HG03175 (cell line): Measurements from ENCODE around the gene SNTG2.

Experiments used
- ATAC-seq: cut with Tn5 transposase; IDR thresholded peaks from one replicate; pipeline ENCODE4 v1.9.1; 2021; ENCODE audit warnings: mild to moderate bottlenecking, moderate library complexity; ENCODE audit not compliant: unreplicated experiment

SNTG2 gene

DNA sequence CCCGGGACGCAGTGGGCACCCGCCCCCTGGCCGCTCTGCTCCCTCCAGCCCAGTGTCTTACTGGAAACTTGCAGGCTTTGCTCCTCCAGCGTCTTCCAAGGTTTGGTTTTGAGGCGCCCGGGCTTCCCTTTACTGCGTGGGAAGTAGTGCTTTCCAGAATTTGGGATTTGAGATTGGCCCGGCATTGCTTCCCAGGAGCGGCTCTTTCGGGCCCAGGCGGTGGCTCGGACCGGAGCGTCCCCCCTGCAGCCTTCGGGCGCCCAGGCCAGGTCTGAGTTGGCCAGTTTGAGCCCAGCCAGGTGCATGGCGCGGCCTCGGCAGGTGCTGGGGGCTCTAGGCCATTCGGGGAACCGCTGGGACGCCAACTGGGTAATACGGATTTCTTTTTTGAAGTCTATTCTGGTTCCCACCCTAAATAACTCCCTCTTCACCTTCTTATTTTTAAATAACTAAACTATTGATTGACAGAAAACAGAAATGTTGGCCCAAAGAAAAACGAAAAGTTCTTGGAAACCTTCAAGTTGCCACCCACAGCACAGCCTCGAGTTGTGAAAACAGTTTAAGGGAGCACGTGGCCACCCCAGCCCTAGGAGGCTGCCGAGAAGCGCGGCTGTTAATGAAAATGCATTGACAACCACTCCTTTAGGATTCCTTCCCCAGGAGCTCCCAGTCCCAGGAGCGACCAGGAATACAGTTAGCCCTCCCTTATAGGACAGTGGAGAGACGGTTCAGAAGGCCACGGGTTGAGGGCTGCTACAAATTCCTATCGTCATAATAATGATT is 766 bp downstream of the SNTG2 start:
- no peak for ATAC-seq

DNA sequence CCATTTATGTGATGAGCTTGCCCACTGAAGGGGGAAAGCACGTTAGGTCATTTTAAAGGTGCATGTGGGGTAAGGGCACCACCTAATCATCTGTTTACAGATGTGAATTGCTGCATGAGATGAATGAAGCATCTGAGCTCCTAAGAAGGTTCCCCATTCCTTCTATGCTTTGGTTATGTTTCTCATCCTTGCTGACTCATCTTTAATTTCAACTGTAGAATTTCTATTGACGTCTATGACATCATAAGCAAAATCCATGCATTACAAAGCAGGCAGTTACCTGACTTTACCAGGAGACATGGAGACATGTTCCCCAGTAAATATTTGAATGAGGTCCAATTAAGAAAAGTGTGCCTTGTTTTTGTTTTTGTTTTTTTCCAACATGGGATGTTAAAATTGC is 2.8 kb downstream of the SNTG2 start:
- ATAC-seq: no peak

DNA sequence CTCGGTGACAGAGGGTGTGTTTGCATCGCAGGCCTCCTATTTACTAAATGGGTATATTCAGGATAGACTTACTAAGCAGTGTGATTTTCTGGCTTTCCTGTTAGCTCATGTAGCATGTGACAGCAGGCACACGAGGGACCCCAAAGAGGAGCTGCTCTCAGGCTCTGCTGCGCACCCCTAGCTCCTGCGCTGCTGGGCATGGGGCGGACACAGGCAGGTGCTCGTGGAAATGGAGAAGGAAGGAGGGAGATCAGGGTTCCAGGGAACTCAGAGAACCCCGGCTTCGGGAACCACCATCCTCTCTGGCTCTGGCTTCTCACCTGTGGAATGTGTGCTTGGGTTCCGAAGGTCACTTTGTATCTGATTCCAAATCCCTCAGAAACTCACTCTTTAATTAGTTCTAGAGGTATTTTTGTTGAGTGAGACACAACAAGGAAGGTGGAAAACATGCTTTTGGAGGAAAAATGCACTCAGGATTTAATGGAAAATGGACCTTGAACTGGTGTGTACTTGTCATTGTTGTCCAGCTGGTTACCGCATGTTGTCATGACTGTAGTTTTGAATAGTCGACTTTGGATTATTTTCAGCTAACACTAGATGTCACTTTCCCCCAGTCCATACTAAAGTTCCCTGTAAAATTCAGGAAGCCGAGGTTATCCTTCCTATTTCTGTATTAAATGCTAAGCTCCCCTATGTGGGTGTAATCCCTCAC is 3.5 kb downstream of the SNTG2 start:
- no peak for ATAC-seq

DNA sequence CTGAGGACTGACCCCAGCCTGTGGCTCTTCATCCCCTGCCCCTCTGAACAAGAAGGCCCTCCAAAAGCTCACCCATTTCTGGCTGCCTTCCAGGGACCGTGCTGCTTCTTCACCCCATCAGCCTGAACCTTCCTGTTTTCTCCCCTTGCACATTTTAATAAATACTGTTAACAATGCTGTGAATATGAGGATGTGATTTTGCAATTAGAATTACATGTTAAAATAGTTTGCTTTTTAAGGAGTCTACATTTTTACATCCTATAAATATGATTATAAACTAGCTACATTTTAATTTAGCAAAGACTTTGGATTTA is 4.0 kb downstream of the SNTG2 start:
- no peak for ATAC-seq

DNA sequence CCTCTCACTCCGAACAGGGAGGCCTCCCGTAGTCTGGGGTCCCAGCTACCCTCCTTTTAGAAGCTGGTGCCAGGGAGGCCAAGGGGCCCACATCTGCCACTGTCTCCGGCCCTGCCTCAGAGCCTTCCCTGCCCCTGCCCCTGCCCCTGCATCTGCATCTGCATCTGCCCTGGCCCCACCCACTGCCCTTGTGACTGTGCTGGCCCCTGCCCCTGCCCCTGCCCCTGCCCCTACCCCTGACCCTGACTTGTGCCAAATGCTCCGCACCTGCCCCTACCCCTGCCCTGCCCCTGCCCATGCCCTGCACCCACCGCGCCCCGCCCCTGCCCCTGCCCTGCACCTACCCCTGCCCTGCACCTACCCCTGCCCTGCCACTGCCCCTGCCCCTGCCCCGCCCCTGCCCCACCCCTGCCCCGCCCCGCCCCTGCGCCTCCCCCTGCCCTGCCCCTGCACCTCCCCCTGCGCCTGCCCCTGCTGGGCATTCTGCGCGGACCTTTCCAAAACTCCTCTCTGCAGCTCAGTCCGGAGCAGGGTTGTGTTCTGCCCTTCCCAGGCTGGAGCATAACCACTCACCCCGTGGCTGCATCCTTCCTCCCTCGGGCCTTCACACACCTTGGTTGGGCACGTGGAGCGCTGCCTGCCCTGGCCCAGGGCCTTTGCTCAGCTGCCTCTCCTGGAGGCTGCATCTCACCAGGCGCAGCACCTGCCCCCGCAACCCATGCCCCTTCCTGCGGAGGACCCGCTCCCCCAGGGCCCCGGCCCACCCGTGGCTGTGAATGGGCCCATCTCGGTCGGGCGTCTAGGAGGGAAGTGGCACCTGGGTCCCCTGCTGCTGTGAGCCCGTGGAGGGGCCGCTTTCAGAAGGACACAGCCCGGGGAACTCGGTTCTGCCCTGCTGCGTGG is 5.4 kb downstream of the SNTG2 start:
- no peak for ATAC-seq

DNA sequence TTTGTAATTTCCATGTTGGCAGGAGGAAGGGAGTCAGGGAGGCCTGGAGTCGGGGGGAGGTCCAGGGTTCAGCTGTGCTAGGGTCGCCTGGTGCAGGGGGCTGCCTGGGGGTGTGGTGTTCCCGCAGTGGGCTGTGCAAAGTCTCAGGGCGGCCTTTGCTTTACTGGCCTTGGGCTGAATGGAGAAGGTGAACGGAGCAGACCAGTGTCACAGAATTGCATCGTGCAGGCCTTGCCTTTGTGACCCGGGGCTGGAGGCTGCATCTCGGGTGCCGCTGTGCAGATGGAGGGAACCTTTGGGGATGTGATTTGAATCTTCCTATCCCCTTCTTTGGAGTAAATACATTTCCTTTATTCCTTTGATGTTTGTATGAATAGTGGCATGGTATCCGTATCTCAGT is 8.8 kb downstream of the SNTG2 start:
- ATAC-seq: no peak

DNA sequence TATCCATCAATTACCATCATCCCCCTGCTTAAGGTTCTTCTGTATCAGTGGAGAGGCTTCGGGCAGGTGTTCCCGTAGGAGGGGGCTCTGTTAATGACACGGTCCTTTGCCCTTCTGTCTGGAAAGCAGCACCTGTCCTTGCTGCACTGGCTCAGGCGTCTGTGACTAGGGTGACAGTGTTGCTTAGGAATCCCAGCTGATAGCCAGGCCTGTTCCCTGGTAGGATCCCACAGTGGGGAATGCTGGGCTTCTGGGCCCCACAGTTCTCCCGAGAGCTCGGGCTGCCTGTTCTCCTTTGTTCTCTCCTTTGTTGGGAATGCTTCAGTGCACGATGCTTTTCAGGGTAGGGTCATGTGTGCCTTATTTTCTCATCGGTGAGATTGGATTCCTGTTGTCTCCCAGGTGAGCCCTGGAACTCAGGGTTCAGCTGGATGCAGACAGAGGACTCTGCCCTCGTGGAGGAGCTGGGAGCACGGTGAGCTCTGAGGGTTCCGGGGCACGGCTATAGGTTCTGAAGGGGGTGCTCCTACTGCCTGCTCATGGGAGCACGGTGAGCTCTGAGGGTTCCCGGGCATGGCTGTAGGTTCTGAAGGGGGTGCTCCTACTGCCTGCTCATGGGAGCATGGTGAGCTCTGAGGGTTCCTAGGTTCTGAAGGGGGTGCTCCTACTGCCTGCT is 9.6 kb downstream of the SNTG2 start:
- no peak for ATAC-seq

DNA sequence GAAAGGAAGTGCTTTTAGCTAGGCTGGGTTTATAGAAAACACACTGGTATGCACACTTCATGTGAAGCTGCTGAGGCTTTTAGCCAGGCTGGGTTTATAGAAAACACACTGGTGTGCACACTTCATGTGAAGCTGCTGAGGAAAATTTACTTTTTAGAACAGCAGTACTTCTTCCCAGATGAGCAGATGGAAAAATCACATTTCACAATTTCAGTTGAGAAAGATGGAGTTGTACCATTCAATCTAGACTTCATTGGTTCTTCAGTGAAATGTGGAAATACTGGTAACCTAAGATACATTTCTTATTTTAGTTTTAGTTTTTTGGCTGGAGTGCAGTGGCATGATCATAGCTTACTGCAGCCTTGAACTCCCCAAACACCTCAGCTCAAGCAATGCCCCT is 11.1 kb downstream of the SNTG2 start:
- ATAC-seq: no peak

DNA sequence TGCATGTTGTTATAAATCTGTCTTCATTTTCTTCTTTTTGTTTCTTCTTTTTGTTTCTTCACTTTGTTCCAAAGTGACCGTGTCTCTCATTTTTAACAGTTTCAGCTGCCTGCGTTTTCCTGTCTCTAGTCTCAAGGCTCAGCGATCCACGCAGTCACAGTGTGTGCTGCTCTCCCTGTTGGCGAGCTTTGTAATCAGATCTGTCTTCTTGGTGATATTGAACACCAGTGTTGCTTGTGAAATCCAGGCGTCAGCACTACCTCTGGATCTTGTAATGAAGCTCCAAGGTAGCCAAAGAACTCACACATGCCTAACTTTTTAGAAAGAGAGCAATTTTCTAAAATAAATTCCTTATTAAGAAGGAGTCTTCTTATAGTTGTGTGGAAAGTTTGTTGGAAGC is 13.2 kb downstream of the SNTG2 start:
- ATAC-seq: no peak

DNA sequence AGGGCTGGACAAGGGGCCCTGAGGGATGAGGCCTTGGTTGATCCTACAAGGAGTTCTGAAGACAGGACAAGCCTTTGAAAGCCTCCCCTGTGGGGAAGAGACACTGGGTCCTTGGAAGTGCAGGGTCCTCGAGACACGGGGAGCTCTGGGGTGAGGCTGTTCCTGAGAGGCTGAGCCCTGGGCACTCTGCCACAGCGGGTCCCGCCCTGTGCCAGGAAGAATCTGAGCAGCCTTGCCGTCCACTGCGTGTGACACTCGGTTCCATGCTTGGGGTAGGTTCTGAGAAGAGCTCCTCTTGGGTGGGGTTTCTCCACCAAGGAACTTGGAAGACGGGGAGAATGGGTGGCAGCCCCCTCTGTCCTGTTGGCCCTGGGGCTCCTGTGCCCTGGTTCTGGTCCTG is 13.9 kb downstream of the SNTG2 start:
- no peak for ATAC-seq

DNA sequence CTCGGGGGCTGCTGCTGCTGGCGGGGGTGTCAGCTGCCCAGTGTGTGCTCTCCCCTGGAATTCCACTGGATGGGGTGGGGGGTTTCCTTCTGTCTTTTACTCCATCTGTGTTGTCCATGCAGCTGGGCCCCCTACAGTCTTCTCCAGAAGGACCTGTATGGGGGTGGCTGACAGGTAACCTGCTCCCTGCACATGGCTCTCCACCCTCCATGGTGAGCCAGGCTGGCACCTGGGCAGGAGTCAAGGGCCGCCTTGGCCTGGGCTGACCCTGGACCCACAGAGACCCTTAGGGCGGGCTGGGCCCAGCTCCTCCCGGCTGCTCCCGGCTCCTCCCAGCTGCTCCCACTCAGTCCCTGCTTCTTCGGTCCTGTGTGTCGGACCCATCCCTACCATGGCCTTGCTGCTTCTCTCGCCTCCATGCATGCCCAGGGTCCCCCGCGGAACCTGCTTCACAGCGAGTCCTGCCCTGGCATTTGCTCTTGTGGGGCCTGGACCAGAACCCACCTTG is 15.0 kb downstream of the SNTG2 start:
- no peak for ATAC-seq

DNA sequence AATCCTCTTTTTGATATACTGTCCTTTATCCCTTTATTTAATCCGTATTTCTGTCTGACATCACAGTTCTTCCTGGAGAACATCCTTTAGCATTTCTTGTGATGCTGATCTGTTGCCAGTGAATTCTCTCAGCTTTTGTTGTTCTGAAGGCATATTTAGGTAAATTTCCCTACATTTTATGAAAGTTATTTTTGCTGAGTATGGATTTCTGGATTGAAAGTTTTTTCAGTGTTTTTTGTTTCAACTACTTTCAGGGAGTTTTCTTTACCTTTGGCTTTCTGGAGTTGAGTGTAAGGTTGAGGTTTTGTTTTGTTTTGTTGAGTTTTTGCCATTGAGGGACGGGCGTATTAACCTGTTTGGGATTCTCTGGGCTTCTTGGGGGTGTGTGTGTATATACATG is 22.5 kb downstream of the SNTG2 start:
- ATAC-seq: no peak

DNA sequence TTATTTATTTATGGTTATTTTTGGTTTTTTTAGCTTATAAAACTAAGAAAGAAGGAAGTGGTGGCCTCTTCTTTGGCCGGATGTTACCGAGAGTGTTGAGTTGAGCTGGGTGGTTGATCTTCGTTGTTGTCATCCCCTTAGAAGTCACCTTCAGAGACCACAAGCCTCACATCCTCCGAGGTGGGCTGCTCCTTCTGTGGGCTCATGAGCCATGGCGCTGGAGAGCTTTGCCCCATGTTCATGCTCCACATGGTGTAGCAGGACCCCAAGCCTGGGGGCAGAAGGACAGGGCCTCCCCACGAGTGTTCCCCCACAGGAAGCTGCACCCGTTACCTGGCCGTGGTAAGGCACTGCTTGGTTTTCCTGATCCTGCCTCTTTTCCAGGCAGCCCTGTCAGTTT is 23.4 kb downstream of the SNTG2 start:
- ATAC-seq: peak; percentile 78

DNA sequence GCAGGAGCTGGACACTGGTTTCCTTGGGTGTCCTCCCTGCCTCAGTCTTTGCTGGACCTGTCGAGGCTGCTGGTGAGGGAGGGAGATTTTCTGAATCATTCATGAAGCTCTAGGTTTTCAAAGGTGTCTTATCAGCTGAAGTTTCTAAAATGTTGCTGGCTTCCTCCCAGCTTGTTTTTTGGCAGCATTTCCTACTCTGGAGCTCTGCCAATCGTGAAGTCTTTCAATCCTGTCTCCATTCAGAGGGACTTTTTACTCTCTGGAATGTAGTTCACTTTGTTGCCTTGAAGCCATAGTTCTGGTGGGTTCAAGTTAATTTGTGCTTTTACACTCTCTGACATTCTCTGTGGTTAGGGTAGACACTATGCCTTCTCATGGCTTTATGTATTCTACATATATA is 23.9 kb downstream of the SNTG2 start:
- ATAC-seq: no peak

DNA sequence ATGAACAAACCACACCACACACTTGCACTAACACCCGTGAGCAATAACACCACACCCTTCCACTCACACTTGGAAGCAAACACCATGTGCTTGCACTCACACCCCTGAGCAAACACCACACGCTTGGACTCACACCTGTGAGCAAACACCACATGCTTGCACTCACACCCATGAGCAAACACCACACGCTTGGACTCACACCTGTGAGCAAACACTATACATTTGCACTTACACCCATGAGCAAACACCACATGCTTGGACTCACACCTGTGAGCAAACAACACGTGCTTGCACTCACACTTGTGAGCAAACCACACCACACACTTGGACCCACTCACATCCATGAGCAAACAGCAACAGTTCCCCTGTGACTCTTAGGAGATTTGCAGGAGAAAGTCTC is 24.4 kb downstream of the SNTG2 start:
- ATAC-seq: no peak

DNA sequence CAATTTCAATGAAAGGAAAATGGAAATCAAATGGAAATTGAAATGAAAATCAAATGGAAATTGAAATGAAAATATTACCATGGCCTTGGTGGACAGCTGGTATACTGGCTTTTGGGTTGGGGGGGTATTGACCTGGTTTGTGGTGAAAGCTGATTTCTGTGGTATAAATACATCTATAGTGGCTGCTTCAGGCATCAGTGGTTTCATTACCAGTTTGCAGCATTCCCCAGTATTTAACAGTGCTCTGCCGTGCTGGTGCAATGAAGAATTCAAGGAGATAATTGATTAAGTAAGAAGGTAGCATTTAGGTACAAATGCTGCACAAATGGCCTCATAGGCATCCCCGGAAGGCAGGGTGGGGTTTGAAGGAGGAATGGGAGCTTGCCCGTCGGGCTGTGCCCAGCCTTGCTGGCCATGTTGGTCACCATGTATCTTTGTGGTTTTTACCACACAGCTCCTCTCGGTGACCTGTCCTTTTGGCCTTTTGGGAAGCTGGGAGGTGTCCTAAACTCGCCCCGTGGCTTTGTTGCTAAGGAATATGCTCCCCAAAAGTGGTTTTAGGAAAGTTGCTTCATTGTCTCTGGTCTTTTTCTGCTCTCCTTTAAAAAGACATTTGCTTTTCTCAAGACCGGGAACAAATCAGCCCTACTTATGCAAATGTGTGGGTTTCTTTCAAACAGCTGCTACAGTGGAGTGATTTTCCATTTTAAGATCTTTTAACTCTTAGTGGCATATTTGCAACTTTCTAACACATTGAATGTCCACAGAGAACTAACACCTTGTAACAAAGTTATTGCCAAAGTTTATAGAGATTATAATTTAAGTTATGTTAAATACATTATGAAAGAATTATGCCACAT is 28.6 kb downstream of the SNTG2 start:
- ATAC-seq: no peak

DNA sequence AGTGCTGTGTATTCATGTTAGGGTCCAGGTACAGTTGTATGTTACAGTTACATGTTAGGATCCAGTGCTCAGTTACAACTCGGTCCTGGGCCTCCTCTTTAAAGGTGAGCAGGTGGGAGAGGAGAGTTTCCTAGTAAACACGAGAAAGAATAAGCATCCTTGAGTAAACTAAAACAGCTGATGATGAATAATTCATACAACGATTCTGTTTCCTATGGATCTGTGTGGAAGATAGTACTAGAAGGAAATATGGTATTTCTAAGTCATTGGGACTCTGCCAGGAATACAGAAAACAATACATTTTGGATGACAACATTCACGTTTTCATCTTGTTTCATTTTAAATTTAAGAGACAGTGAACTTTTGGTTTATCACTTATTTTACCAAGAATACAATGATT is 29.5 kb downstream of the SNTG2 start:
- no peak for ATAC-seq

DNA sequence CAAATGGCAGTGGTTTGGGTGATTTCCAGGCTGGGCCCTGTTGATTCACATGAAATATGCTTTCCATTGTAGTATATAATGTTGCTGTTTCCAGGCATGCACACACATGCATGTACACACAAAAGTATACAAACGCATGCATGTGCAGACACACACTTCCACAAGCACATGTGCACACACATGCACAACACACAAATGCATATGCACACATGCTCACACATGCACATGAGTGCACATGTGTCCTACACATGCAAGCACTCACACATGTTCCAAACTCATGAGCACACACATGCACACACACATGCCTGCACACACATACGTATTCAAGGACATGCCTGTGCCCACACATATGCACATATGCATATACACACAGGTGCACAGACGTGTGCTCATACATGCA is 30.6 kb downstream of the SNTG2 start:
- no peak for ATAC-seq

DNA sequence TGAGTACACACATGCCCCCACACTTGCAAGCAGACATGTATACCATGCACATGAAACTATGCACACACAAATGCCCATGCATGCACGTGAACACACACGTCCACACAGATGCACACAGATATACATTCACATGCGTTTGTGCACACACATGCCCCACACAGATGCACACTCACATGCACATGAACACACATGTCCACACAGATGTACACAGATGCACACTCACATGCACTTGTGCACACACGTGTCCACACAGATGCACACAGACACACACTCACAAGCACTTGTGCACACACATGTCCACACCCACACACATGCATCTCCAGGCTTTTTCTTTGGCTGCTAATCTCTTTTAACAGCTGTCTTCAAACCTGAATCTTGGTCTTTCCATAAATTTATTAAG is 31.1 kb downstream of the SNTG2 start:
- ATAC-seq: no peak

DNA sequence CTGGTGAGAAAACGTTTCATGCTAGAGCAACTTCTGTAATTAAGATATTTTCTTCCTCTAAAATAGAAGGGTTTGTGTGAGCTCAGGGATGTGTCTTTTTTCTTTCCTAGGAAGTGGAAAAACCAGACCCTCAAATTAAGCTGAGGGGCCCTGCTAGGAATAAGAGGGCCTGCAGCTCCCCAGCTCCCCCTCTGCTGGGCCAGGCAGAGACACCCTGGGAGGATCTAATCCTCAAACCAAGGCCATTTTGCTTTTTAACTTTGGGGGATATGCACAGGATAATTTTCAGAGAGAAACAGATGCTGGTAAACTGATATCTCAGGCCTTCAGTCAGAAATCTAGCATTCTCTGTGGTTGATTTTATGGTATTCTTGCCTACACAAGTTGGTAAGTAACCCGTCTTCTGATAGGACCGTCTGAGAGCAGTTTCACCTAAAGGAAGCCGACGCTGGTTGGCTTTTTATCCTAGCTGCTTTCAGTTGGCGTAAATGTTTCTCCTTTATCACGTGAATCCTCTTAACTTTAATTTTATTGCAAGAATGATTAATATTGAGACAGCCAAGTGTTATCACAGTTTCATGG is 34.8 kb downstream of the SNTG2 start:
- no peak for ATAC-seq
